ENCODE data around the gene DNAI2. TPM values are rescaled to one million over a fixed set of nuclear protein-coding genes. Genes with fewer than 3 reads are reported as not detected.
A peak's percentile ranks its signal among the peaks of the same experiment; 100 is the strongest.

Gene DNAI2
- total RNA-seq, 1 donor from 2014 or later: not detected

DNA sequence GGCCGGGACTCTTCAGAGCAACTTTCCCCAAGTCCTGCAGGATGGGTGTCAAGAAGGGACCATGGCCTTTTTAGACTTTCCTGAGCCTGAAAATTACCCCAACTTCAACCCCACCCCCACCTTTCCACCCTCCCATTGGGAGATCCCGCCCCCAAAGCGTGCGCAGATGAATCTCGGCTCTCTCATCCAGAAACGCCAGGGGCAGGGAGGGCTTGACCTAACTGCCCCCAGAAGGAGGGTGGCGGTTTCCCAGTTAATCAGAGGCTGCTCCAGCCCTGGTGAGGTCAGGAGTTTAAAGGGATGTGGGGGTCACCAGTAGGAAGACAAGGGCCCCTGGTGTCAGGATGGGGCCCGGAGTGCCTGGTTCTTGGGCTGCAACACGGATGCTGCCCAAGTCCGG lies 52.5 kb downstream of the DNAI2 start:
- DNase-seq (ENCODE audit: low read depth) (no peak), FAIRE-seq (no peak)
- H3K9me3 ChIP-seq (ENCODE audit: insufficient read depth, low read depth, low read length): no peaks in the 10 kb centered on the region
- Mint-ChIP-seq H3K9me3 (ENCODE audit: unreplicated experiment) (peaks cover 5% of the 10 kb centered on the region), H3K4me3 (ENCODE audit: unreplicated experiment) (no peak overlapping the region), H3K27ac (ENCODE audit: unreplicated experiment) (no peak overlapping the region), H3K4me1 (ENCODE audit: low read depth, unreplicated experiment) (no peaks in the 10 kb centered on the region), H3K36me3 (ENCODE audit: low read depth, unreplicated experiment) (peaks cover 2% of the 10 kb centered on the region), H3K27me3 (ENCODE audit: low read depth, unreplicated experiment) (peaks cover 79% of the 10 kb centered on the region)
- no peak overlapping the region for H3K27ac ChIP-seq (ENCODE audit: low read depth, low read length)
- no peaks in the 10 kb centered on the region for H3K36me3 ChIP-seq (ENCODE audit: insufficient read depth, low read length)
- peaks cover 21% of the 10 kb centered on the region for H3K27me3 ChIP-seq (ENCODE audit: insufficient read depth, low read length)
- no peaks in the 10 kb centered on the region for H3K79me2 ChIP-seq (ENCODE audit: insufficient read depth, low read length)
- H2AFZ ChIP-seq (ENCODE audit: low read depth, low read length): no peak overlapping the region
- peak overlapping the region; percentile 71 for H3K4me2 ChIP-seq (ENCODE audit: low read length)
- no peak for TF ChIP-seq CTCF (IDR thresholded peaks at IDR 0.05; ENCODE audit: insufficient read depth, low read depth, low read length)
- TF ChIP-seq EZH2 (IDR thresholded peaks at IDR 0.05; ENCODE audit: insufficient read depth, low read length): no peak
- H3K4me3 ChIP-seq (ENCODE audit: insufficient read depth, low read depth, low read length): peak overlapping the region; percentile 10
- H3K4me1 ChIP-seq (ENCODE audit: insufficient read depth, low read length): no peaks in the 10 kb centered on the region
- no peak overlapping the region for H3K9ac ChIP-seq (ENCODE audit: low read length)
- H4K20me1 ChIP-seq (ENCODE audit: insufficient read depth, low read length): no peaks in the 10 kb centered on the region

DNA sequence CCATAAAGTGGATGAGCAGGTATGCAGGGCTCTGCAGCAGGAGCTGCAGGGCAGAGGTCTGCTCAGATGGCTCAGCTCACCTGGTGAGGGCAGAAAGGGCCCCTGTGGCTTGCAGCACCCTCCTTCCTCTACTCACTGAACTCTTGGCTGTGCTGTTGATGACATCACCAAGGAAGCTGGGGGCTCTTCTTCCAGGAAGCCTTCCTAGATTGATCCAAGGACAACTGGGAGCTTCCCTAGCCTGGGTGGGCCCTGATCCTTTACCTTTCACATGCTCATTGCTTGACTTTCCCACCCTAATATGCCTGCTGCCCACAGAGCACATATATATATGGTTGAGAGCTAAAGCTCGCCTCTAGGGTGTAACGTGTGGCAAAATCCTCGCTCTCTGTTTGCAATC lies 54.5 kb downstream of the DNAI2 start:
- H3K27ac Mint-ChIP-seq (ENCODE audit: unreplicated experiment): no peak overlapping the region
- no peaks in the 10 kb centered on the region for H3K4me1 ChIP-seq (ENCODE audit: insufficient read depth, low read length)
- H3K4me2 ChIP-seq (ENCODE audit: low read length): no peak overlapping the region
- no peak overlapping the region for H3K27ac ChIP-seq (ENCODE audit: low read depth, low read length)
- H3K36me3 Mint-ChIP-seq (ENCODE audit: low read depth, unreplicated experiment): peaks cover 2% of the 10 kb centered on the region
- peaks cover 63% of the 10 kb centered on the region for H3K27me3 Mint-ChIP-seq (ENCODE audit: low read depth, unreplicated experiment)
- no peaks in the 10 kb centered on the region for H3K9me3 ChIP-seq (ENCODE audit: insufficient read depth, low read depth, low read length)
- FAIRE-seq: no peak
- no peaks in the 10 kb centered on the region for H4K20me1 ChIP-seq (ENCODE audit: insufficient read depth, low read length)
- no peaks in the 10 kb centered on the region for H3K36me3 ChIP-seq (ENCODE audit: insufficient read depth, low read length)
- no peak overlapping the region for H3K4me3 ChIP-seq (ENCODE audit: insufficient read depth, low read depth, low read length)
- no peak overlapping the region for H3K9ac ChIP-seq (ENCODE audit: low read length)
- H3K4me1 Mint-ChIP-seq (ENCODE audit: low read depth, unreplicated experiment): no peaks in the 10 kb centered on the region
- TF ChIP-seq EZH2 (IDR thresholded peaks at IDR 0.05; ENCODE audit: insufficient read depth, low read length) (no peak), CTCF (IDR thresholded peaks at IDR 0.05; ENCODE audit: insufficient read depth, low read depth, low read length) (no peak)
- H3K79me2 ChIP-seq (ENCODE audit: insufficient read depth, low read length): no peaks in the 10 kb centered on the region
- H3K9me3 Mint-ChIP-seq (ENCODE audit: unreplicated experiment): no peaks in the 10 kb centered on the region
- H2AFZ ChIP-seq (ENCODE audit: low read depth, low read length): no peak overlapping the region
- H3K4me3 Mint-ChIP-seq (ENCODE audit: unreplicated experiment): no peak overlapping the region
- peaks cover 19% of the 10 kb centered on the region for H3K27me3 ChIP-seq (ENCODE audit: insufficient read depth, low read length)
- DNase-seq (ENCODE audit: low read depth): no peak

DNA sequence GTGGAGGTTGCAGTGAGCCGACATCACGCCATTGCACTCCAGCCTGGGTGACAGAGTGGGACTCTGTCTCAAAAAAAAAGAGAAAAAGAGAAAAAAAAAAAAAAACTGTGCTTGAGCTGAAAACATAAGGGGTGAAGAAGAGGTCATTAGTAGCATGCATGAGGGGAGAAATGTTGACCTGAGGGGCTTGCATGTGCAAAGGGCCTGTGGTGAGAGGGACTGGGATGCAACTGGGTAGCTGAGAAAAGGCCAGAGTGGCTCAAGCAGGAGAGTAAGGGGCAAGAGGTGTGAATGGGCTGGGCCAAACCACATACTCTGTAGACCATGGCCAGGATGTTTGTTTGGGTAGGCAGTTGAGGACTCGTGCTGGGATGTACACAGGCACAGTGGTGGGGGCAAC lies 55.3 kb downstream of the DNAI2 start:
- no peak overlapping the region for H3K27ac ChIP-seq (ENCODE audit: low read depth, low read length)
- peaks cover 2% of the 10 kb centered on the region for H3K36me3 Mint-ChIP-seq (ENCODE audit: low read depth, unreplicated experiment)
- no peak overlapping the region for H2AFZ ChIP-seq (ENCODE audit: low read depth, low read length)
- H4K20me1 ChIP-seq (ENCODE audit: insufficient read depth, low read length): no peaks in the 10 kb centered on the region
- no peak overlapping the region for H3K4me2 ChIP-seq (ENCODE audit: low read length)
- no peak overlapping the region for H3K27ac Mint-ChIP-seq (ENCODE audit: unreplicated experiment)
- no peak overlapping the region for H3K4me3 Mint-ChIP-seq (ENCODE audit: unreplicated experiment)
- peaks cover 4% of the 10 kb centered on the region for H3K9me3 ChIP-seq (ENCODE audit: insufficient read depth, low read depth, low read length)
- TF ChIP-seq EZH2 (IDR thresholded peaks at IDR 0.05; ENCODE audit: insufficient read depth, low read length) (no peak), CTCF (IDR thresholded peaks at IDR 0.05; ENCODE audit: insufficient read depth, low read depth, low read length) (no peak)
- H3K27me3 Mint-ChIP-seq (ENCODE audit: low read depth, unreplicated experiment): peaks cover 59% of the 10 kb centered on the region
- no peak for DNase-seq (ENCODE audit: low read depth)
- H3K9me3 Mint-ChIP-seq (ENCODE audit: unreplicated experiment): no peaks in the 10 kb centered on the region
- FAIRE-seq: no peak
- no peaks in the 10 kb centered on the region for H3K79me2 ChIP-seq (ENCODE audit: insufficient read depth, low read length)
- H3K9ac ChIP-seq (ENCODE audit: low read length): no peak overlapping the region
- no peaks in the 10 kb centered on the region for H3K4me1 Mint-ChIP-seq (ENCODE audit: low read depth, unreplicated experiment)
- no peaks in the 10 kb centered on the region for H3K36me3 ChIP-seq (ENCODE audit: insufficient read depth, low read length)
- H3K4me3 ChIP-seq (ENCODE audit: insufficient read depth, low read depth, low read length): no peak overlapping the region
- peaks cover 19% of the 10 kb centered on the region for H3K27me3 ChIP-seq (ENCODE audit: insufficient read depth, low read length)
- H3K4me1 ChIP-seq (ENCODE audit: insufficient read depth, low read length): no peaks in the 10 kb centered on the region

Measured in astrocyte (in vitro differentiated cells and primary cell).